K562 (cell line): ENCODE measurements around the gene MRFAP1. TPM values are rescaled to one million over a fixed set of nuclear protein-coding genes. Genes with fewer than 3 reads are reported as not detected.

Experiments used
- ATAC-seq: fragments of 200-7000 bp; cut with Tn5 transposase; 3 replicates; pipeline ENCODE4 v1.9.1; 2020; ENCODE audit warnings: moderate library complexity
- BruUV-seq: library from RNA; stranded (reverse); fragments of 400-500 nt; replicated peaks from 2 replicates; lab custom pipeline; 2021; lab: Mats Ljungman, UMichigan
- CTCF ChIA-PET: fragments of 300-600 bp; formaldehyde crosslinking; extraction: SDS; loops from one replicate; lab custom pipeline; 2021; ENCODE audit warnings: low intra/inter-chr PET ratio; lab: Yijun Ruan, JAX
- POLR2A ChIA-PET: fragments of 300-600, 350-650 bp; sonication (Branson Sonifier 250); formaldehyde crosslinking; extraction: SDS; loops from one replicate; lab custom pipeline; 2021; ENCODE audit warnings: antibody characterized with exemption, inconsistent platforms; lab: Yijun Ruan, JAX
- DNase-seq, 4 experiments: peaks; one replicate each; pipeline versions ENCODE4 v3.0.0 to v3.0.0-alpha.2; 2011 to 2018; ENCODE audit warnings: low spot score in 3 of 4, mixed read lengths in 3 of 4; ENCODE audit errors: extremely low read depth in 1 of 4
- FAIRE-seq: peaks from 2 replicates; lab custom pipeline; 2011; peaks lifted over from hg19 to GRCh38; lab: Jason Lieb, UNC
- H2AFZ ChIP-seq: 2 replicates; pipeline ENCODE4 v1.6.0; 2011; ENCODE audit warnings: low read depth, low read length, control low read depth, inconsistent platforms
- H3K27ac ChIP-seq: fragments of 200-600 bp; 3 replicates; pipeline ENCODE4 v1.8.0; 2011; ENCODE audit warnings: low read depth, mild to moderate bottlenecking, control low read depth, inconsistent platforms, low read length, moderate library complexity, mixed read lengths; ENCODE audit errors: extremely low read depth
- H3K27me3 ChIP-seq, 2 experiments: fragments of 300-600 bp in 1 of 2; 2 replicates in 1 of 2; 3 replicates in 1 of 2; pipeline versions ENCODE4 v1.6.0 to v1.8.0; 2011; ENCODE audit warnings: inconsistent platforms in 2 of 2, low read length in 2 of 2, mild to moderate bottlenecking in 1 of 2, mixed read lengths in 1 of 2, moderate library complexity in 1 of 2; ENCODE audit not compliant: control insufficient read depth in 2 of 2, insufficient read depth in 2 of 2
- H3K36me3 ChIP-seq: fragments of 300-600 bp; 3 replicates; pipeline ENCODE4 v1.8.0; 2011; ENCODE audit warnings: mild to moderate bottlenecking, low read length, inconsistent platforms; ENCODE audit not compliant: control insufficient read depth, insufficient read depth
- H3K4me1 ChIP-seq, 2 experiments: fragments of 200-600 bp in 1 of 2; replicated peaks in 1 of 2; 2 replicates in 1 of 2; 3 replicates in 1 of 2; pipeline versions ENCODE4 v1.5.1 to v1.8.0; 2011; ENCODE audit warnings: inconsistent platforms in 2 of 2, low read length in 2 of 2, mild to moderate bottlenecking in 1 of 2, mixed read lengths in 1 of 2, moderate library complexity in 1 of 2; ENCODE audit not compliant: control insufficient read depth in 2 of 2, insufficient read depth in 2 of 2
- H3K4me2 ChIP-seq: 2 replicates; pipeline ENCODE4 v1.6.1; 2011; ENCODE audit warnings: low read length, control low read depth, inconsistent platforms, mixed read lengths; ENCODE audit not compliant: insufficient read depth
- H3K4me3 ChIP-seq: fragments of 200-600 bp; sonication (generic), shearing (Covaris generic); 2 replicates; pipeline ENCODE4 v1.5.1; 2016; ENCODE audit warnings: control low read depth, inconsistent platforms
- H3K79me2 ChIP-seq: fragments of 200-600 bp; 3 replicates; pipeline ENCODE4 v1.8.0; 2011; ENCODE audit warnings: low read length, inconsistent platforms; ENCODE audit not compliant: control insufficient read depth, insufficient read depth
- H3K9ac ChIP-seq, 2 experiments: 2 replicates each; pipeline versions ENCODE4 v1.6.0 to v1.6.1; 2011; ENCODE audit warnings: low read depth in 2 of 2, low read length in 2 of 2, control low read depth in 1 of 2, inconsistent platforms in 1 of 2, mild to moderate bottlenecking in 1 of 2, mixed read lengths in 1 of 2; ENCODE audit not compliant: insufficient read depth in 1 of 2
- H3K9me1 ChIP-seq: one replicate; pipeline ENCODE4 v1.6.0; 2011; ENCODE audit warnings: inconsistent platforms, mild to moderate bottlenecking, low read length, moderate library complexity; ENCODE audit not compliant: control insufficient read depth, insufficient read depth
- H3K9me3 ChIP-seq: replicated peaks from 2 replicates; pipeline ENCODE4 v1.5.1; 2011; ENCODE audit warnings: low read depth, low read length, inconsistent platforms; ENCODE audit not compliant: control insufficient read depth, insufficient read depth
- H4K20me1 ChIP-seq: replicated peaks from 2 replicates; pipeline ENCODE4 v1.6.1; 2011; ENCODE audit warnings: low read length, inconsistent platforms, mixed read lengths; ENCODE audit not compliant: control insufficient read depth, insufficient read depth
- MTA1 ChIP-seq: fragments of 450-650 bp; IDR thresholded peaks from 2 replicates; pipeline ENCODE4 v1.6.1; 2017; ENCODE audit warnings: borderline replicate concordance
- POLR2G ChIP-seq: fragments of 200-400 bp; formaldehyde crosslinking; IDR thresholded peaks from 2 replicates; pipeline ENCODE4 v1.6.1; 2017; ENCODE audit warnings: low read depth, mild to moderate bottlenecking, antibody characterized with exemption, low read length, moderate library complexity
- RAD21 ChIP-seq, 2 experiments: fragments of 250-450 bp in 1 of 2; fragments of 450-650 bp in 1 of 2; sonication (Bioruptor Pico) in 1 of 2; formaldehyde crosslinking in 1 of 2; IDR thresholded peaks in 1 of 2; conservative IDR thresholded peaks in 1 of 2; 2 replicates each; pipeline versions ENCODE4 v1.4.0 to v1.8.0; 2020 to 2022; ENCODE audit warnings: mild to moderate bottlenecking in 2 of 2, moderate library complexity in 1 of 2
- RBBP5 ChIP-seq: fragments of 200-600 bp; sonication (generic); IDR thresholded peaks from 2 replicates; pipeline ENCODE4 v1.6.1; 2012; ENCODE audit warnings: borderline replicate concordance, mild to moderate bottlenecking, low read length, control low read depth, inconsistent platforms; ENCODE audit not compliant: insufficient read depth, poor library complexity, severe bottlenecking
- RBM34 ChIP-seq: fragments of 200-400 bp; formaldehyde crosslinking; IDR thresholded peaks from 2 replicates; pipeline ENCODE4 v1.6.1; 2018; ENCODE audit warnings: low read length, borderline replicate concordance; ENCODE audit not compliant: insufficient read depth
- RFX1 ChIP-seq: fragments of 450-650 bp; IDR thresholded peaks from 2 replicates; pipeline ENCODE4 v1.6.1; 2016; ENCODE audit warnings: mild to moderate bottlenecking, moderate library complexity
- STAT5B ChIP-seq: fragments of 250-450 bp; sonication (Bioruptor Pico); IDR thresholded peaks from 2 replicates; pipeline ENCODE4 v1.8.0; 2021; ENCODE audit warnings: mild to moderate bottlenecking, inconsistent platforms
- TFAM ChIP-seq: fragments of 250-450 bp; sonication (Bioruptor Pico); conservative IDR thresholded peaks from 2 replicates; pipeline ENCODE4 v1.5.0; 2021; ENCODE audit warnings: mild to moderate bottlenecking, moderate library complexity
- ZEB2 ChIP-seq: fragments of 450-650 bp; IDR thresholded peaks from 2 replicates; pipeline ENCODE4 v1.6.1; 2016
- ZNF695 ChIP-seq: fragments of 450-650 bp; formaldehyde crosslinking; IDR thresholded peaks from 2 replicates; pipeline ENCODE4 v1.4.0; 2020; ENCODE audit warnings: mild to moderate bottlenecking, moderate library complexity
- WGBS: fragments of 100-300 bp; shearing (Covaris generic); methylation state at CpG from one replicate; pipeline ENCODE4 v1.1.6; 2016; ENCODE audit warnings: low coverage, mixed read lengths; ENCODE audit not compliant: insufficient coverage; ENCODE audit errors: missing lambda C conversion rate; 5-methylcytosine and 5-hydroxymethylcytosine counted together
- in situ Hi-C: fragments of 300-500 bp; cut with MboI; formaldehyde crosslinking; loops from 4 replicates; pipeline ENCODE4 v1.15.0; 2018; ENCODE audit warnings: inconsistent platforms, mixed read lengths
- intact Hi-C: fragments of 100-400 bp; cut with micrococcal nuclease; formaldehyde crosslinking; loops from 2 replicates; pipeline ENCODE4 v1.14.2; 2022
- polyA plus RNA-seq, 8 experiments: library from polyadenylated mRNA; depleted of rRNA in 4 of 8; stranded (reverse) in 5 of 8; unstranded in 3 of 8; fragments of >200 nt; fragmentation: Nextera tagmentation in 2 of 8; fragmentation: Illumina TruSeq in 1 of 8; extraction: Ambion mirVana in 2 of 8; extraction: Trizol in 1 of 8; gene quantifications; 2 replicates each; pipeline versions ENCODE4 v1.2.1 to v1.2.3, GENCODE V29; 2011 to 2014; ENCODE audit warnings: inconsistent platforms in 1 of 8, missing spikeins in 1 of 8
- total RNA-seq, 7 experiments: library from RNA; depleted of rRNA in 6 of 7; stranded (reverse); fragments of >200 nt in 6 of 7; fragmentation: Illumina TruSeq in 2 of 7; extraction: Trizol in 2 of 7; gene quantifications; 2 replicates each; pipeline versions ENCODE4 v1.2.1 to v1.2.3, GENCODE V29; 2011 to 2021; ENCODE audit warnings: low replicate concordance in 1 of 7
- TF ChIP-seq, protein P1 (sequence below): fragments of 250-450 bp; sonication (Bioruptor Pico); IDR thresholded peaks from 2 replicates; pipeline ENCODE4 v1.4.0; 2020
- TF ChIP-seq, protein P2 (sequence below): fragments of 450-650 bp; IDR thresholded peaks from 2 replicates; pipeline ENCODE4 v1.7.1; 2018; ENCODE audit warnings: mild to moderate bottlenecking, low read depth; ENCODE audit not compliant: partially characterized antibody
- TF ChIP-seq, protein P3 (sequence below): fragments of 450-650 bp; IDR thresholded peaks from 2 replicates; pipeline ENCODE4 v1.6.1; 2016; ENCODE audit warnings: low read depth, mild to moderate bottlenecking, moderate library complexity

MRFAP1 gene
- total and polyA plus RNA-seq, 9 of the 15 experiments (the other 6 are each of a cell fraction or from before 2014, with no cell fraction given): 46.0 to 270 (median 151) TPM

DNA sequence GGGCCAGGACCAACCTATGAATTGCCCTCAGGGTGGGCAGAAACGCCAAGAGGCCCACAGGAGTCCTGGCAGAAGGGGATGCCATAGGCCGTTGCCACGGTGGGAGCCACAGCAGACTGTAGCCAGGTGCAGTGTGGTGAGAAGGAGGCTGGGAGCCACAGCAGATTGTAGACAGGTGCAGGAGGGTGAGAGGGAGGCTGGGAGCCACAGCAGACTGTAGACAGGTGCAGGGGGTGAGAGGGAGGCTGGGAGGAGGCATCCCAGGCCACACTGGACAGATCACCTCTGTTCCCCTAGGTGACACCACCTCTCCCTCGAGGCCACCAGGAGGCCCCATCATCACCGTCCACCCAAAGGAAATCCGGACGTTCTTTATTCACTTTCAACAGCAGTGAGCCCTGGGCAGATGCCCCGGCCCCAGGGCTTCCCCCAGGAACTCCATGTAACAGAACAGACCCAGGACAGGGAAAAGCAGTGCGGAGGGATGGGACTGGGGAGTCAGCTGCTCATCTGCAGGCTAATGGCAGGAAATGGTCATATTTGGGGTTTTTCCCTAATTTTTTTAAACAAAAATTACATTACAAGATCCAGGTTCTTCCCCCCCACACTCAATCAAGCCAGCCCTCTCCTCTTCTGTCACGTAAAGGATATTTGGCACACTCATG is 19.5 kb upstream of the MRFAP1 start:
- H3K4me3 ChIP-seq: no peak overlapping the region
- in situ Hi-C loops (no loop called here), intact Hi-C loops (no loop called here)
- H3K36me3 ChIP-seq: peaks cover 7% of the 10 kb centered on the region; the same call in 1 of the 3 replicates
- 44% methylated on average over 10 of the region's 10 CpGs for WGBS
- peak; percentile 24 to 52 (median 42) for DNase-seq
- no peaks in the 10 kb centered on the region for H3K27me3 ChIP-seq
- no peaks in the 10 kb centered on the region; the same call in 2 of the 3 replicates for H3K79me2 ChIP-seq
- CTCF ChIA-PET: interaction anchor here (0.6 kb wide), 1 partner anchor 164 kb away, joined by 4 read pairs; no protein-coding TSS in a partner anchor
- no peaks in the 10 kb centered on the region for H3K9me1 ChIP-seq
- H3K27ac ChIP-seq: no peak overlapping the region
- no TSS peak for BruUV-seq
- ATAC-seq: peak; percentile 81
- H2AFZ ChIP-seq: no peak overlapping the region
- peak; percentile 58 for FAIRE-seq
- H3K4me2 ChIP-seq: no peak overlapping the region
- POLR2A ChIA-PET: interaction anchor here (2.0 kb wide), 1 partner anchor 13 kb away, joined by 6 read pairs; no protein-coding TSS in a partner anchor
- H3K4me1 ChIP-seq: peaks cover 6 to 25% of the 10 kb centered on the region in 2 experiments
- no peak overlapping the region for H3K9ac ChIP-seq
- no peaks in the 10 kb centered on the region for H4K20me1 ChIP-seq
- no peaks in the 10 kb centered on the region; the same call in 1 of the 2 replicates for H3K9me3 ChIP-seq
- no peak for TF ChIP-seq RBM34
- TF ChIP-seq, protein P1, sequence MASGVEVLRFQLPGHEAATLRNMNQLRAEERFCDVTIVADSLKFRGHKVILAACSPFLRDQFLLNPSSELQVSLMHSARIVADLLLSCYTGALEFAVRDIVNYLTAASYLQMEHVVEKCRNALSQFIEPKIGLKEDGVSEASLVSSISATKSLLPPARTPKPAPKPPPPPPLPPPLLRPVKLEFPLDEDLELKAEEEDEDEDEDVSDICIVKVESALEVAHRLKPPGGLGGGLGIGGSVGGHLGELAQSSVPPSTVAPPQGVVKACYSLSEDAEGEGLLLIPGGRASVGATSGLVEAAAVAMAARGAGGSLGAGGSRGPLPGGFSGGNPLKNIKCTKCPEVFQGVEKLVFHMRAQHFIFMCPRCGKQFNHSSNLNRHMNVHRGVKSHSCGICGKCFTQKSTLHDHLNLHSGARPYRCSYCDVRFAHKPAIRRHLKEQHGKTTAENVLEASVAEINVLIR (CRISPR knock-in tag): no peak
- 0 out of 2 replicates have a peak, but pooled peaks have one; percentile 7 for TF ChIP-seq POLR2G
- TF ChIP-seq RAD21 (CRISPR knock-in tag; conservative IDR thresholded peaks at IDR 0.05 in 1 of 2, IDR thresholded peaks at IDR 0.05 in 1 of 2): peak in 1 of 2 experiments; percentile 46; a peak in 2 of 4 replicates
- no peak for TF ChIP-seq STAT5B (CRISPR knock-in tag)
- no peak for TF ChIP-seq MTA1
- no peak for TF ChIP-seq RFX1
- no peak for TF ChIP-seq RBBP5
- no peak for TF ChIP-seq TFAM (CRISPR knock-in tag)
- no peak for TF ChIP-seq ZEB2
- TF ChIP-seq ZNF695 (CRISPR knock-in tag): no peak
- TF ChIP-seq, protein P2, sequence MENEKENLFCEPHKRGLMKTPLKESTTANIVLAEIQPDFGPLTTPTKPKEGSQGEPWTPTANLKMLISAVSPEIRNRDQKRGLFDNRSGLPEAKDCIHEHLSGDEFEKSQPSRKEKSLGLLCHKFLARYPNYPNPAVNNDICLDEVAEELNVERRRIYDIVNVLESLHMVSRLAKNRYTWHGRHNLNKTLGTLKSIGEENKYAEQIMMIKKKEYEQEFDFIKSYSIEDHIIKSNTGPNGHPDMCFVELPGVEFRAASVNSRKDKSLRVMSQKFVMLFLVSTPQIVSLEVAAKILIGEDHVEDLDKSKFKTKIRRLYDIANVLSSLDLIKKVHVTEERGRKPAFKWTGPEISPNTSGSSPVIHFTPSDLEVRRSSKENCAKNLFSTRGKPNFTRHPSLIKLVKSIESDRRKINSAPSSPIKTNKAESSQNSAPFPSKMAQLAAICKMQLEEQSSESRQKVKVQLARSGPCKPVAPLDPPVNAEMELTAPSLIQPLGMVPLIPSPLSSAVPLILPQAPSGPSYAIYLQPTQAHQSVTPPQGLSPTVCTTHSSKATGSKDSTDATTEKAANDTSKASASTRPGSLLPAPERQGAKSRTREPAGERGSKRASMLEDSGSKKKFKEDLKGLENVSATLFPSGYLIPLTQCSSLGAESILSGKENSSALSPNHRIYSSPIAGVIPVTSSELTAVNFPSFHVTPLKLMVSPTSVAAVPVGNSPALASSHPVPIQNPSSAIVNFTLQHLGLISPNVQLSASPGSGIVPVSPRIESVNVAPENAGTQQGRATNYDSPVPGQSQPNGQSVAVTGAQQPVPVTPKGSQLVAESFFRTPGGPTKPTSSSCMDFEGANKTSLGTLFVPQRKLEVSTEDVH: no peak
- TF ChIP-seq, protein P3, sequence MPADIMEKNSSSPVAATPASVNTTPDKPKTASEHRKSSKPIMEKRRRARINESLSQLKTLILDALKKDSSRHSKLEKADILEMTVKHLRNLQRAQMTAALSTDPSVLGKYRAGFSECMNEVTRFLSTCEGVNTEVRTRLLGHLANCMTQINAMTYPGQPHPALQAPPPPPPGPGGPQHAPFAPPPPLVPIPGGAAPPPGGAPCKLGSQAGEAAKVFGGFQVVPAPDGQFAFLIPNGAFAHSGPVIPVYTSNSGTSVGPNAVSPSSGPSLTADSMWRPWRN: no peak
